NCI-H1694 (cell line): ENCODE measurements around the gene SORL1.

Experiments
- DNase-seq: peaks from one replicate; lab custom pipeline; 2025; lab: John Stamatoyannopoulos, UW

The SORL1 gene

GRCh38 chr11:121664144-121664543 lies 212.0 kb downstream of the SORL1 start:
- DNase-seq, result no peak

GRCh38 chr11:121665206-121665838 lies 213.2 kb downstream of the SORL1 start:
- no peak for DNase-seq

- DNase-seq, result no peak
Observed at GRCh38 chr11:121667836-121668235, 215.7 kb downstream of the SORL1 start.

GRCh38 chr11:121669422-121669821 lies 217.3 kb downstream of the SORL1 start:
- no peak for DNase-seq

- DNase-seq, result no peak
Observed at GRCh38 chr11:121670266-121670665, 218.2 kb downstream of the SORL1 start.

- DNase-seq, result no peak
Observed at GRCh38 chr11:121670805-121671282, 218.7 kb downstream of the SORL1 start.

- DNase-seq, result no peak
Observed at GRCh38 chr11:121671283-121672168, 219.4 kb downstream of the SORL1 start.

- no peak for DNase-seq
Observed at GRCh38 chr11:121672630-121673487, 220.7 kb downstream of the SORL1 start.

GRCh38 chr11:121681550-121682268 lies 229.6 kb downstream of the SORL1 start:
- no peak for DNase-seq
